ENCODE results near the gene CNTNAP5. TPM values are rescaled to one million over a fixed set of nuclear protein-coding genes. Genes with fewer than 3 reads are reported as not detected.

Gene CNTNAP5
- total and polyA plus RNA-seq, 12 donors, result 0.08 to 4.9 (median 0.96) TPM; not detected in 5

GRCh38 chr2:124832521-124832920 lies 807.4 kb downstream of the CNTNAP5 start:
- H3K9me3 ChIP-seq (replicated peaks in 1 of 3), result peaks cover 0 to 6% (median 0%) of the 10 kb centered on the region in 3 donors
- intact Hi-C loops (cut with DNase I), result no loop called here
- H3K4me1 ChIP-seq (replicated peaks in 1 of 2), result no peaks in the 10 kb centered on the region
- WGBS, 4 donors, result 50 to 62% (median 55%) methylated on average over 2 of the region's 2 CpGs
- no peak overlapping the region for H3K4me3 ChIP-seq
- DNase-seq, result no peak
- H3K27ac ChIP-seq, result no peak overlapping the region
- TF ChIP-seq CTCF (IDR thresholded peaks at IDR 0.05), result no peak
- TF ChIP-seq POLR2A (IDR thresholded peaks at IDR 0.05), result no peak
- no peaks in the 10 kb centered on the region for H3K36me3 ChIP-seq (replicated peaks in 1 of 2)
- no peaks in the 10 kb centered on the region for H3K27me3 ChIP-seq

- DNase-seq, result no peak
- Histone ChIP-seq H3K4me3 (no peak overlapping the region), H3K27me3 (no peaks in the 10 kb centered on the region), H3K9me3 (replicated peaks in 1 of 3) (peaks cover 0 to 6% (median 0%) of the 10 kb centered on the region in 3 donors), H3K4me1 (replicated peaks in 1 of 2) (no peaks in the 10 kb centered on the region), H3K27ac (no peak overlapping the region), H3K36me3 (replicated peaks in 1 of 2) (no peaks in the 10 kb centered on the region)
- WGBS, 4 donors, result 38 to 66% (median 49%) methylated on average over 1 of the region's 1 CpG
- intact Hi-C loops (cut with DNase I), result no loop called here
- TF ChIP-seq CTCF (IDR thresholded peaks at IDR 0.05) (no peak), POLR2A (IDR thresholded peaks at IDR 0.05) (no peak)
Measured at GRCh38 chr2:124834331-124834730, 809.2 kb downstream of the CNTNAP5 start.

GRCh38 chr2:124835331-124835730 lies 810.2 kb downstream of the CNTNAP5 start:
- intact Hi-C loops (cut with DNase I), result no loop called here
- Histone ChIP-seq H3K4me1 (replicated peaks in 1 of 2) (no peaks in the 10 kb centered on the region), H3K27me3 (no peaks in the 10 kb centered on the region), H3K36me3 (replicated peaks in 1 of 2) (no peaks in the 10 kb centered on the region), H3K27ac (no peak overlapping the region), H3K4me3 (no peak overlapping the region), H3K9me3 (replicated peaks in 1 of 3) (peaks cover 0 to 6% (median 0%) of the 10 kb centered on the region in 3 donors)
- 61 to 84% (median 71%) methylated on average over 4 of the region's 4 CpGs for WGBS, 4 donors
- no peak for TF ChIP-seq CTCF (IDR thresholded peaks at IDR 0.05)
- no peak for TF ChIP-seq POLR2A (IDR thresholded peaks at IDR 0.05)
- DNase-seq, result no peak

GRCh38 chr2:124836416-124836815 lies 811.3 kb downstream of the CNTNAP5 start:
- Histone ChIP-seq H3K27me3 (no peaks in the 10 kb centered on the region), H3K27ac (no peak overlapping the region), H3K4me3 (no peak overlapping the region), H3K4me1 (replicated peaks in 1 of 2) (no peaks in the 10 kb centered on the region), H3K9me3 (replicated peaks in 1 of 3) (peaks cover 0 to 6% (median 0%) of the 10 kb centered on the region in 3 donors), H3K36me3 (replicated peaks in 1 of 2) (no peaks in the 10 kb centered on the region)
- no peak for TF ChIP-seq POLR2A (IDR thresholded peaks at IDR 0.05)
- TF ChIP-seq CTCF (IDR thresholded peaks at IDR 0.05), result no peak
- intact Hi-C loops (cut with DNase I), result no loop called here
- WGBS, 4 donors, result 27 to 31% (median 29%) methylated on average over 3 of the region's 3 CpGs
- no peak for DNase-seq
